Glomerular endothelial cell (primary cell): Measurements from ENCODE around the gene COPG2. TPM values are rescaled to one million over a fixed set of nuclear protein-coding genes. Genes with fewer than 3 reads are reported as not detected.

ENCODE experiments used
- DNase-seq: peaks from one replicate; pipeline ENCODE4 v3.0.0-alpha.2; 2011; ENCODE audit warnings: low read depth, low spot score; ENCODE audit errors: extremely low read depth
- total RNA-seq: library from RNA; depleted of rRNA; stranded (reverse); fragments of >200 nt; gene quantifications from 2 replicates; pipeline ENCODE4 v1.2.3, GENCODE V29; 2015

The COPG2 gene
- total RNA-seq, 1 donor from 2014 or later, result 14.3 TPM

GRCh38 chr7:130506358-130506757 lies 162.2 kb downstream of the COPG2 start:
- DNase-seq, result no peak

GRCh38 chr7:130505753-130506152 lies 162.8 kb downstream of the COPG2 start:
- no peak for DNase-seq

GRCh38 chr7:130500910-130501309 lies 167.6 kb downstream of the COPG2 start:
- DNase-seq, result no peak

GRCh38 chr7:130500463-130500862 lies 168.1 kb downstream of the COPG2 start:
- no peak for DNase-seq

GRCh38 chr7:130494431-130494858 lies 174.1 kb downstream of the COPG2 start:
- DNase-seq, result no peak

GRCh38 chr7:130493275-130493873 lies 175.2 kb downstream of the COPG2 start:
- DNase-seq, result no peak

GRCh38 chr7:130492523-130493274 lies 175.8 kb downstream of the COPG2 start:
- no peak for DNase-seq

- DNase-seq, result no peak
Observed at GRCh38 chr7:130491841-130492522, 176.6 kb downstream of the COPG2 start, which contains the start of gene MEST. Gene MEST, plus strand, starts transcription at chr7:130492085. Its CDS starts 229 bp downstream, at chr7:130492314.

- DNase-seq, result no peak
Observed at GRCh38 chr7:130490888-130491804, 177.4 kb downstream of the COPG2 start.

- no peak for DNase-seq
Observed at GRCh38 chr7:130490311-130490791, 178.2 kb downstream of the COPG2 start.

GRCh38 chr7:130489140-130489983 lies 179.2 kb downstream of the COPG2 start:
- no peak for DNase-seq

GRCh38 chr7:130488392-130489139 lies 180.0 kb downstream of the COPG2 start:
- DNase-seq, result no peak

- no peak for DNase-seq
Observed at GRCh38 chr7:130486954-130487436, 181.6 kb downstream of the COPG2 start.

GRCh38 chr7:130486114-130486953 lies 182.2 kb downstream of the COPG2 start:
- DNase-seq, result no peak

- DNase-seq, result no peak
Observed at GRCh38 chr7:130485734-130486113, 182.8 kb downstream of the COPG2 start.

- DNase-seq, result no peak
Observed at GRCh38 chr7:130483031-130483430, 185.5 kb downstream of the COPG2 start.

GRCh38 chr7:130481898-130482297 lies 186.7 kb downstream of the COPG2 start:
- DNase-seq, result no peak
